Stimulated activated CD8-positive, alpha-beta memory T cell treated with anti-CD3 and anti-CD28 coated beads, Interleukin-12 subunit alpha, Interleukin-12 subunit beta, amount 100 ng/mL, for 4 hours (primary cell): Measurements from ENCODE around the gene DENND6B.
"Not testable (repeated sequence)": the region's sequence is repeated elsewhere in the genome, so short reads cannot be mapped to it uniquely, and the experiment has no call there.

Experiments used
- DNase-seq: peaks from one replicate; pipeline ENCODE4 v3.0.0-alpha.2; 2020; ENCODE audit warnings: low read depth

Gene DENND6B

DNA sequence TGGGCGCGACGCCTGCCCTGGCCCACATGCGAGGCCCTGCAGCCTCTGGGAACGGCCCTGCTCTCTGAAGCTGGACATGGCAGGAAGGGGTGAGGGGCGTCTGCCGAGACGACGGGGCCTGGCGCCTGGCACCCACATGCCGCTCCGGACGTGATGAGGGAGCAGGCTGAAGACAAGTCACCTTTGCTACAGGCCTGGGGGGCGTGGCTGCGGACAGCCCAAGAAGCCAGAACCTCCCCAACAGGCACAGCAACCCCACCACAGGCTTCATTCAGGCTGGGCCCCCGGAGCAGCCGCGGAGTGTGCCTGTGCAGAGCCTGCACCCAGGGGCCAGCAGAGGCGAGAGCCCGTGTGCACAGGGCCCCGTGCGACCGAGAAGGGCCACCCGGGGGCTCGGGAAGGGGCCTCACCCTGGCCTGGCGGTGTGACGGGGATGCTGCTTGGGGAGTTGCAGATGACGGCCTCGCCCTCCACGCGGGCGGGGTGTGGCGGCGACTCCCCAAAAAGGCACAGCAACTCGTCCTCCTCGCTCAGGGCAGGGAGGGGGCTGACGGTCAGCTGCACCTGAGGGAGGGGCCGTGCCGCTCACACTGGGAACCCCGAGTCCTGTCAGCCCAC is 40.0 kb downstream of the DENND6B start:
- DNase-seq: no peak

DNA sequence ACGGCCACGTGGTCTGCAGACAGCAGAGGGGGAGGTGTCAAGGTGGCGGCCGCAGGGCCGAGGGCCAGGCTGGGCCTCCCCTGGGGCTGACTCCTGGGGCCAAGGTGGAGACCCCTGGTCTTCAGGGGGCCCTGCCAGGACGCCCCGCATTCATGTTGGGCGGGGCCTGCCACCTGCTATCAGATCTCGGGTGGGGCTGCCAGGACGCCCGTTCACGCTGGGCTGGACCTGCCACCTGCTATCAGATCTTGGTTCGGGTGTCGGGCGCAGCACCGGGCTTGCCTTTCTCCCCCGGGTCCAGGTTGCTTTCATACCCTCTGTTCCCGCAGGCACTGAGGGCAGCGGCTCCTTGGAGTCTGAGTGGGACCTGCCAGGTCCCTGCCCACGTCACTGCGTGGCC is 40.5 kb downstream of the DENND6B start:
- no peak for DNase-seq

DNA sequence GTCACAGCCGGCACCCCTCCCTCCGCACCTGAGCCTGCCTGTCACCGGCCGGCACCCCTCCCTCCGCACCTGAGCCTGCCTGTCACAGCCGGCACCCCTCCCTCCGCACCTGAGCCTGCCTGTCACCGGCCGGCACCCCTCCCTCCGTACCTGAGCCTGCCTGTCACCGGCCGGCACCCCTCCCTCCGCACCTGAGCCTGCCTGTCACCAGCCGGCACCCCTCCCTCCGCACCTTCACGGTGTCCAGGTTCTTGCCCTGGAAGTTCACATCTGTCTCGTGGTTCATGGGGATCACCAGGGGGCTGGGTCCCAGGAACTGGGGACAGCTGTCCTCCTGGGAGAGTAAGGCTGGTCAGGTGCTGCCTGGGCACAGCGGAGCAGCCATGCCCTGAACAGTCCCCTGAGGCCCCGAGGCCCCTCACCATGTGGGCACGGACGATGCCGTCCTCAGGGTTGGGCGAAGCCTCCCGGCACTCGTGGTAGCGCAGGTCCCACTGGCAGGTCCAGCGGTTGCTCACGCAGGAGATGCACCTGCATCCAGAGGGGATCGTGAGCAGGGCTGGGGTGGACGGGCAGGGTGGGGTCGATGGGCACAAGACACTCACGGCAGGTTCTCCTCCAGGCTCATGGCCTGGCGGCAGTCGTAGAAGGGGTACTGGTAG is 41.1 kb downstream of the DENND6B start:
- no peak for DNase-seq

DNA sequence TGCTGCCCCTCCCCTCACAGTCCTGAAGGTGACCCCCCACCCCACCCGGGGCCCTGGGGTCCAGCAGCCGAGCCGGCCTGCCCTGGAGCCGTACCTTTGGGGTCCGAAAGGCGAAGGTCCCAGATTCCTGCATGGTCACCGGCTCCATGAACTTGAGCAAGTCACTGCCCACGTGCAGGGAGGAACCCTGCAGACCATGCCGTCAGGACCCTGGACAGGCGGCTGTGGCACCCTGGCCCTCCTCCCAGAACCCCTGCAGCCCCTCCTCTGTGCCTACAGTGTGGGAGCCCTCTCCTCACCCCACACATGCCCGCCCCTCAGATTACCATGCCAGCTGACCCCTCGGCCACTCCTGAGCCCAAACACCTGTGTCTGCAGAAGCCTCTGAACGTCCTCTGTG is 42.3 kb downstream of the DENND6B start:
- no peak for DNase-seq

DNA sequence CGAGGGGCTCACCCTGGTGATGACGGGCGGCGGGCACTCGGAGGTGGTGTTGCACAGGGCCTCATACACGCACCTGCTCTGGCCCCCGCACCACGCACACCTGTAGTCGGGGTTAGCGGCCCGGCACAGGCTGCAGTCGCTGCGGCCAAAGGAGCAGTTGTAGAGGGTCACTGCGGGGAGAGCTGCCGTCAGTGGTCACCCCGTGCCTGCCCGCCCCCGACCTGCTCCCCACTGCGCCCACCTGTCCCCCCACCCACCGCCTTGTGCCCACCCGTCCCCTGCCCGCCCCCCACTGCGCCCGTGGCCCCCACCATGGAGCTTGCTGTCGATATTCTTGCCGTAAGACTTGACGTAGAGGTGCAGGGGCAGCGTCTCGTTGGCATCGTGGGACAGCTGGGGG is 43.0 kb downstream of the DENND6B start:
- DNase-seq: no peak

DNA sequence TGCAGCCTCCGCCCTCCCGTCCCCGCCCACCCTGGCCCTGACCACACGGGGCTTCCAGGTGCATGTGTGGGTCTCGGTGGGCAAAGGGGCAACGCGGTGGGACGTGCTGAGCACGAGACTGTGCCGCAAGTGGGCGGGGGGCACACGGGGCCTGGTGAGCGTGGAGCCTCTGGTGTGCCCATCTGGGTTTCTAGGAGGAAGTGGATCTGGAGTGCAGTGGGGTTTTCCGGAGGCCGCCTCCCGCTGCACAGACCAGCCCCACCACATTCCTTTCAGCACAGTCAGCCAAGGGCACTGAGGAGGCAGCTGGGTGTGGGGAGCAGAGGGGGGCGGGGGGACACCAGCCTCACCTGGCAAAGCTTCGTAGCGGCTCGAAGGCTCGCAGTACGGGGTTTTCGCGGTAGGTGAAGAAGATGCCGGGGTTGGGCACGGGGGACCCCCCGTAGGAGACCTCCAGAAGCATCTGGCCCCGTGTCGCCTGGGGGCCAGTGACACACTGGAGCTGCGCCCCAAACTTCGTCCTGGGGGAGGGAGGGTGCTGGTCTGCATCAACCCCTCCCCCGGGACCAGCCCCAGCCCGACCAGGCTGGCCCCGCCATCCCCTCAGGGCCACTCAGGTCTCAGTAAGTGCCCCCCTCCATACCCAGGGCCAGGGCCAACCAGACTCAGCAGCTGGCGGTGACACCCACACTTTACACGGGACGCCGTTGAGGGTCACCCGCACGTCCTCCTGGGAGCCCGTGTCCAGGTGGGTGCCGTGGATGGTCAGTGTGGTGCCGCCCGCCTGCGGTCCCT is 44.3 kb downstream of the DENND6B start:
- DNase-seq: no peak

DNA sequence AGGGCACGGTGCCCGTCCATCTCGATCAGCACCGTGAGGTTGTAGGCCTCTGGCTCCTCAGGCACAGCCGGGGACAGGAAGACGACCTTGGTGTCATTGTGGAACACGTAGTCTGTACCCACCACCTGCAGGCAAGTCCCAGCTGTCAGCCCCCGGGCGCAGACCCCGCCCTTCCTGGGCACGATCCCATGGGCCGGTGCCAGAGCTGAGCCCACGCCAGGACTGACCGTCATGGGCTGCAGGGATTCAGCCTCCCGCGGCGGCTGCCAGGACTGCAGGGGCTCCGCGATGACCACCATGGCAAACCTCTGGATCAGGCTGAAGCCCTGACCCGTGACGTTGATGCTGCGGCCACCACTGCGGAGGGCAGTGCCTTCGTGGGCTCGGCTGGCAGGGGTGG is 44.9 kb downstream of the DENND6B start:
- no peak for DNase-seq

DNA sequence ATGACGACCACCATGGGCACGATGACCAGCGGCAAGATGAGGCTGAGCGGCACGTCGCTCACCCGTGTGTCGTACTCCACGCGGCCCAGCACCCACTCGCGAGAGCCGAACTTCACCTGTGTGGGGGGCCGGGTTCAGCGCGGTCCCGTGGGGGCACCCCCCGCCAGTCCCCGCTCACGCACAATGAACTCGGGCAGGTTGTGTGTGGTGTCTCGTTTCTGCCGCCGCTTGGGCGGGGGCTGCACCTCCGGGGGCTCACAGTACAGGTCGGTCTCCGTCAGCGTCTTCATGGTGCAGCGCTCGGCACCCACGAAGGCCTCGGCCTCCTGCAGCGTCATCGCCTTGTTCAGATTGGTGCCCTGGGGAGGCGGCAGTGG is 45.4 kb downstream of the DENND6B start:
- no peak for DNase-seq

DNA sequence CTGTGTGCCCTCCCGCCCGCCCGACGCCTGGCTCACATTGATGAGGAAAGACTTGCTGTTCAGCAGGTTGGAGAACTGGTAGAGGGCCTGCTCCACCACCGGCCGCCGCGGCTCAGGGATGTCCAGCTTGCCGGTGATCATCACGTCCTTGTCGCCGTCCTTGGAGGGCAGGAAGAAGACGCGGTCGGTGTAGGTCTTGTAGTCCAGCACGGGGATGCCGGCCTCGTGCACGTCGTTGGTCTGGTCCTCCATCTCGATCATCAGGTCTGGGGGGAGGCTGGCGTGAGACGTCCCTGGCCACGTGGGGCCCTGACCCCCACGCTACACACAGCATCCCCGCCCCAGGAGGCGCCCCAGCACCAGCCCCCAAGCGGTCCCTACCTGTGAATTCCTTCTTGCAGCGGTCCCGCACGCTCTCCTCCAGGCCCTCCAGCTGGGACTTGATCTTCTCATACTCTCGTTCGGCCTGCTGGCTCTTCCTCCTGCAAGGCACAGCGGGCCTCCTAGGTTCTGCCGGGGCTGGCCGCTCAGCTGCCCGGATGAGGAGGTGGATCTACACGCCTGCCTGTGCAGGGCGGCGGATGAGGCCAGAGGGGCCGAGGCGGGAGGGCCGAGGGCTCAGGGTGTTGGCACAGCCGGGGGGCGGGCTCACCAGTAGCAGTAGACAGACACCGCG is 46.0 kb downstream of the DENND6B start:
- DNase-seq: no peak

DNA sequence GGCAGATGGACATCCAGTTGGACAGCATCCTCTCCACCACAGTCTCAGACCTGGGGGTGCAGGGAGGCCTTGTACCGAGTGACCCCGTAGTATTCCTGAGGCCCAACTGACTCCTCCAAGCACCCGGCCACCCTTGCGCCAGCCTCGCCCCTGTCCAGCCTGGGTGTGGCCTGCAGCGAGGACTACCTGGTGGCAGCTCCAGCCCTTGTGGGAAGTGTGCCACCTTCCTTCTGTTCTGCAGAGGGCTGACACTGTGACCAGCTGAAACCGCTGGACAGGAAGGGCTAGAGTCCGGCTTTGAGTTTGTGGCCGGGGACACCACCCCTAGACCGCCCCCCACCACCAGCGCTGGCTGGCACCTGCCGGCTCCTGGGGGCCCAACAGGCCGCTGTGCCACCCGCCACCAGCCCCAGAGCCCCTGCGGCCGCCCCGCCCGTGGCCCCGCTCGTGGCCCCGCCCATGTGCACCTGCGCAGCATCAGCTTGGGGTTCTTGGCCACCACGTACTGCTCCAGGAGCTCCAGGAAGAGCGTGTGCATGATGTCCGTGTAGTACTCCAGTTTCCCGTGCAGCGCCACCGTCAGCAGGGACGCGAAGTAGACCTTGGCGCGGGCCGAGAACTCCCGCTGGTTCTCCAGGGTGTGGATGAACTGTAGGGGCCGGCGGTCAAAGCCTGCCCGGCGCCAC is 46.6 kb downstream of the DENND6B start:
- no peak for DNase-seq

DNA sequence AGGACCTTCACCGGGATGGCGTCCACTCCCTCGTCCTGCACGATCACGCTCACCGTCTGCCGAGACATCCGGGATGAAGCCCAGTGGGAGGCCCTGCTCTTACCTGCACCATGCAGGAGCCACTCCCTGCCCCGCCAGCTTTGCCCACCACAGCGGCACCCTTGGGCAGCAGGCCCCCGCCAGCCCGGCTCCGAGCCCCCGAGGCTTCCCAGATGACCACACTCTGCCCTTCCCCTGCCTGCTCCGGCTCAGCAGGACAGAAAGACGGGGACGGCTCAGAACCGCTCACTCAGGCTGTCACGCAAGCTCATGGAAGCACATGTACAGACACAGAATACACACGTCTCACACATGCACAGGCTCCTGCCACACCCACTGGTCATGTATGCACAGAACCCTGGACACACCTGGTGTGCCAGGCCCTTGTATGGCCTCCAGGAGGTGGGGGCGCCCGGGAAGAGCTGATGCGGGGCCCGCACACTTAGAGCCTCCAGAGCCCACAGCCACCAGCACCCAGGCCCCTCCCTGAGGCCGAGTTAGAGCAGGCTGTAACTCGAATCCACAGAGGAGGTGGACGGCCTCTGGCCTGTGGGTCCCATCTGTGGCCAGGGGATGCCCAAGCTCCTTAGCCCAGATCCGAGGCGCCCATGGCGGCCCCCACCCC is 47.7 kb downstream of the DENND6B start:
- DNase-seq: no peak

DNA sequence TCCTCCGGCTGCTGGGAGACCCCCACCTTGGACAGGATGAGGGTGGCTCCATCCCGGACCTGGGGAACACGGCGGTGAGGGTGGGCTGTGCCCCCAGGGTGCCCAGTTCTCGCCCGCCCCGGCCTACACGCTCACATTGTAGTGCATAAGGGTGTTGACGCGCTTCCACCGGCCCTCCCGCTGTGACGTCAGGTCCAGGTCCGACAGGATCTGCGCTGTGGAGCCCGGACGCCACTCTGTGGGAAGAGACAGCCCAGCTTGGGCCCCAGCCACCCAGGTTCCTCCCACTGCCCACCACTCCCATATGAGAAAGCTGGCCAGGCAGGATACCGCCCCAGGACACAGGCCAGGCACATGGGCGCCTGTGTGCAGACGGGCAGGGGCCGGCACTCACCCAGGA is 48.4 kb downstream of the DENND6B start:
- no peak for DNase-seq

DNA sequence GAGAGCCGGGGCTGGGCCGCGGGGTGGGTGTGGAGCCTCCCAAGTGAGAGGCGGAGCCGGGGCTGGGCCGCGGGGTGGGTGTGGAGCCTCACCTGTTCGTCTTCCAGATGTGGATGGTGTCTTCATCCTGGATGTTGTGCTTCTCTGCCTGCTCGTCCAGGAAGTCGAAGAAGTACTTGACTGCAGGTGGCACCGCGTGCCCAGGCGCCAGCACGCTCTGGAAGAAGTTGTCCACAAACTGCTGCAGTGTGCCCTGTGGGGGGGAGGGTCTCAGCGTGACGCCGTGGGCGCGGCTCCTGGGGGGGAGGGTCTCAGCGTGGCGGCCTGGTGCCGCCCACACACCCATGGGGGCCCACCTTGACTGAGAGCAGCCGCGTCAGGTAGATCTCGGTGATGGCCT is 49.1 kb downstream of the DENND6B start:
- DNase-seq: no peak

DNA sequence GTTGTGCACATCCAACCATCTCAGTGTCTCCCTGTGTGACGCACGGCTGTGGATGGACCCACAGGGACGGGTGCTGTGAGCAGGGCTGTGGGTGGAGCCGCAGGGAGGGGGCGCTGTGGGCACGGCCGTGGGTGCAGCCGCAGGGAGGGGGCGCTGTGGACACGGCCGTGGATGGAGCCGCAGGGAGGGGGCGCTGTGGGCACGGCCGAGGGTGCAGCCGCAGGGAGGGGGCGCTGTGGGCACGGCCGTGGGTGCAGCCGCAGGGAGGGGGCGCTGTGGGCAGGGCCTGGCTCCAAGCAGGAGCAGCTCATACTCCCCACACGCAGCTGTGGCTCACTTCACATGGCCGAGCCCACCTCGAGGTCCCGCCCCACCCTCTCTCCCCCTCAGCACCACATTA is 50.7 kb downstream of the DENND6B start:
- DNase-seq: no peak

DNA sequence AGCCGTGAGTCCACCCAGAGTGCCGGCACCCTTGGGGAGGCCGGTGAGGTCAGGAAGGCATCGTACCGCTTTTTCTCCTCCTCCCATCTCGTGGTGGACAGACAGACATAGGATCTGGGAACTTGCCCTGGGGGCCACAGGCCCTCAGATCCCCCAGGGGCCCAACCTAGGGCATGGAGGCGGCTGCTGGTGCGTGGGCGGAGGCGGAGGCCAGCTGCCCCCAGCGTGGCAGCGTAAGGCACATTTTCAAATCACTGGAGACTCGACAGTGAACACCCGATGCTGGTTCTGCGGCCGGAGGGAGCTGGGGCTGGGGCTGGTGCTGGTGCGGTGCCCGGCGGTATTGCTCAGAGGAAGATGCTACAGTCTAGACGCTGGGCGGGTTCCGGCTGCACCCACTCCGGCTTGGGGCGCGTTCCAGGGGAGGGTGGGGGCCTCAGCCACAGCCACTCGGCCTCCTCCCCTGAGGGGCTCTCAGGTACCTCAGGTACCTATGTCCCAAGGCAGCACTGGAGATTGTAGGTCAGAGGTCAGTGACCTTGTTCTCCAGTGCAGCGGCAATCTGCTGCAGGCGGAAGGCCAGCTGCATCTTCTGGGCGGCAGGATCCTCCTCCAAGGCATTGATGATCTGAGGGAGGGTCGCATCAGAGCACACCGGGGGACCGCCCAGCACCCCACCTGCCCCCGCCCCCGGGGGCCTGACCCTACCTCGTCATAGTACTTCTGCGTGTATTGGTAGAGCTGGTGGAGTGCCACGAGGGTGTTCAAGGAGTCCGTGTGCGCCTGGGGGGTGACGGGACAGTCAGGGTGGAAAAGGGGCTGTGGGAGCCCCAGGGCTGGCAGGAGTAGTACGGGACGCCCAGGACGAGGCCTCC is 51.4 kb downstream of the DENND6B start:
- no peak for DNase-seq

DNA sequence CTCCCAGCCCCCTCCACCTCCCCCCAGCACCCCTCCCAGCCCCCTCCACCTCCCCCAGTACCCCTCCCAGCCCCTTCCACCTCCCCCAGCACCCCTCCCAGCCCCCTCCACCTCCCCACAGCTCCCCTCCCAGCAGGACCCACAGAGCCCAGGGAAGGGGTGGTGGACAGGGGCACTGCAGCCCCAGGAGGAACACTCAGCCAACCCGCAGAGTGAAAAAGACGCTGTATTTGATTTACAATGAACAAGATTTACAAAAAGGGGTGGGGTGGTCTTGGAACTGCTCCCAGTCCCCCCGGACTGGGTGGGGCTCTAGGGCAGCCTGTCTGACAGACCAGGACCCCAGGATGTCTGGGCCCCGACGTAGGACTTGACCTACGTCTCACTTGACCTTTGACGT is 52.0 kb downstream of the DENND6B start:
- no peak for DNase-seq

DNA sequence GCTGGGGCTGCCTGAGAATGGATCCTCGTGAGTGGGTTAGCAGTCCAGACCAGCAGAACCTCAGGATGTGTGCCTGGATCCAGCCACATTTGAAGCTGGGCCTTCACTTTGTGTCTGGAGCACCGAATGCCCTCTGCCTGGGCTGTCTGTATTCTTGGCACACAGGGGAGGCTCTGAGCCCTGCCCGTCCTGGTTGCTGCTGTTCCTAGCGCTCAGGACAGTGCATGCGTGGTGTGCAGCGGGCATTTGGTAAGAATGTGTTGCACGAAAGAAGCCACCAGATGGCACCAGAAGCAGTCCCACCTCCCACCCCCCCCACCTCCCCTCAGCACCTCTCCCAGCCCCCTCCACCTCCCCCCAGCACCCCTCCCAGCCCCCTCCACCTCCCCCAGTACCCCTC is 52.5 kb downstream of the DENND6B start:
- no peak for DNase-seq

DNA sequence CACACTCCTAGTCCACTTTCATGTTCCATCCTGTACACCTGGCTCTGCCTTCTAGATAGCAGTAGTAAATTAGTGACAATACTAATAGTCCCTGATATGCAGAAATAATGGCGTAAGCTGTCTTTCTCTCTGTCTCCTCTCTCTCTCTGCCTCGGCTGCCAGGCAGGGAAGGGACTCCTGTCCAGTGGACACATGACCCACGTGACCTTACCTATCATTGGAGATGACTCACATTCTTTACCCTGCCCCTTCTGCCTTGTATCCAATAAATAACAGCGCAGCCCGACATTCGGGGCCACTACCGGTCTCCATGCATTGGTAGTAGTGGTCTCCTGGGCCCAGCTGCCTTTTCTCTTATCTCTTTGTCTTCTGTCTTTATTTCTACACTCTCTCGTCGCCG is 53.0 kb downstream of the DENND6B start:
- DNase-seq: not testable (repeated sequence)

DNA sequence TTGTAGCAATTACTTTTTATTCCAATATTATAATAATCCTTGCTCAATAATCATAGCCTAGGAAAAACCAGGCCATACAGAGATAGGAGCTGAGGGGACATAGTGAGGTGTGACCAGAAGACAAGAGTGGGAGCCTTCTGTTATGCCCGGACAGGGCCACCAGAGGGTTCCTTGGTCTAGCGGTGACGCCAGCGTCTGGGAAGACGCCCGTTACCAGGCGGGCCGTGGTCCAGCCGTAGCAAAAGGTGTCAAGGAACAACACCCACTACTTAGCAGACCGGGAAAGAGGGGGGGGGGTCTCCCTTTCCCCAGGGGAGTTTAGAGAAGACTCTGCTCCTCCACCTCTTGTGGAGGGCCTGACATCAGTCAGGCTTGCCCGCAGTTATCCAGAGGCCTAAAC is 53.5 kb downstream of the DENND6B start:
- not testable (repeated sequence) for DNase-seq

DNA sequence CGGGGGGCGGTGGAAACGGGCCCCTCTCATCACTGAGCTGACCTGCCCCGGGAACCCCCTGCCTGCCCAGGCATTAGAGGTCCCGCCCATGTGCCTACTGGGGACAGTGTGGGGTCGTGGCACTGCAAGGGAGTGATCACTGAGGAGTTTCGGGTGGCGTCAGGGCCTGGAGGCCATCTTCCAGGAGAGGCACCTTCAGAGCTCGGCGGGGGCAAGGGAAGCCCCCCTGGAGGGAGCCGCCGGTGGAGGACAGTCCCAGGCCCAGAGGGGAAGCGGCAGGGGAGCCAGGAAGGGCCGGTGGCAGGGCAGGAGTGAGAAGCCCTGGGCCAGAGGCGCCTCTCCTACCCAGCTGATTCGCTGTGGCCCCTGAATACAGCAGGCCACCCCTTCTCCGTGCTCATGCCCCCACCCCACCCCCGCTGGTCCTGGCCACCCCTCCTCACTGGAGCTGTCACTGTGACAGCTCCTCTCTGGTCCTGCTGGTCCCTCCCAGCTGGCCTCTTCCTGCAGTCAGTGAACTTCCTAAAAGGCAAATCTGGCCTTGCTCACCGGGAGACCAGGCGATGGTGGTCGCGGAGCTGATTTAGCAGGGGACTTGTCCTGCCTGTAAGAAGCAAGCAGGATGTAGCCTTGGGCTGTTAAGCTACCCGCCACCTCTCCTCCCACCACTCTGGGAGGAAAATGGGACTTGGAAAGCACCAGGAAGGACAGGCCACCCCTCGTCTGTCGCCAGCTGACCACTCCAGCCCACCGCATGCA is 54.6 kb downstream of the DENND6B start:
- no peak for DNase-seq
